ENCODE data around the gene KAZN.

Gene KAZN

GRCh38 chr1:14718476-14718875 is 120.0 kb downstream of the KAZN start:
- DNase-seq = no peak

GRCh38 chr1:14723401-14723800 is 124.9 kb downstream of the KAZN start:
- DNase-seq = no peak

DNA sequence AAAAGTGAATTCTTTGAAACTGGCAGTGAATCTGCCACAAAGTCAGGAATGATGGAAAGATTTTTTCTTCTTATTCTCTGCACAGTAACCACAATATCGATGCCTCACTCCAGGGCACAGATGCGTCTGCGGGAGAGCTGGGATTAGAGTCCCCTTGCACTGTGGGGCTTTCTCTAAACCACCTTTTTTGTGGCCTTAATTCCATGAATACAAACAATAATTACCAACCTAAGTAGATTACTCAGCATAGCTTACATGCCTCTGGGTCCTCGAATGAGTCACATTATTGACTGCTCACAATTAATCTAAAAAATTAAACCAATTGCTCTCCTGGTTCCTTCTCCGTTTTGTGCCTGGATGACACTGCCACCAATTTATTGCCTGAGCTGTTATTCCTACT is 125.8 kb downstream of the KAZN start:
- DNase-seq = no peak

DNA sequence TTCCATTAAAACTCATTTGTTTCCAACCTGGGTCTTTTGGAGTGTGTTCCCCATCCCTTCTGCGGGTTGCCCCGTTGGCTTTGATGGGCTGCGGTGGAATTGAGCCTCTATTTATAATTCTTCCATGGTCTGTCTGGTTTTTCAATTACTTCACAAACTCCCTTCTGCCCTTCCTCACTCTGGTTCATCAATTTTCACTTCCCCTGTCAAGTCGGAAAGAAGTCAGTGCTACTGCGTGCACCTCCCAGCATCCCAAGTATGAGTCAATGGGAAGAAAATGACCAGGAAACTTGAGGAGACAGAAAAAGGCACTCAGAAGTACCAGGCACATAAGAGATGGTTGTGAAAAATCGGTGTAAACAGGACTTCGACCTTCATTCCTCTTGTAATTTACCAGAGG is 126.2 kb downstream of the KAZN start:
- DNase-seq = no peak

DNA sequence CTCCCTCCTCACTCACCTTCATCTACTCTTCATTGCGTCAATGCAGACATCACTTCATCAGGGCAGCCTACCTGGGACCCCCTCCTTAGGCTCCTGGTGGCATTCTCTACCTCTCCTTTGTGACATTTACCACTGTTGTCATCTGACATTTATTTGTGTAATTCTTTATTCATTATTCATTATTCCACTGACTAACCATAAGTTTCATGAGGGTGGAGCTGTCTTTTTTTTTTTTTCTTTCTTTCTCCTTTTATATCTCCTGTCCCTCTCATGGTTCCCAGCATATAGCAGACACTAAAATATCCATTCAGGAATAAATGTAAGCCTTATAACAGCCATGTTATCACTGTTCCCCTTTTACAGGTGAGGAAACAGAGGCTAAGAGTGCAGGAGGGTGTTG is 126.8 kb downstream of the KAZN start:
- DNase-seq = no peak

DNA sequence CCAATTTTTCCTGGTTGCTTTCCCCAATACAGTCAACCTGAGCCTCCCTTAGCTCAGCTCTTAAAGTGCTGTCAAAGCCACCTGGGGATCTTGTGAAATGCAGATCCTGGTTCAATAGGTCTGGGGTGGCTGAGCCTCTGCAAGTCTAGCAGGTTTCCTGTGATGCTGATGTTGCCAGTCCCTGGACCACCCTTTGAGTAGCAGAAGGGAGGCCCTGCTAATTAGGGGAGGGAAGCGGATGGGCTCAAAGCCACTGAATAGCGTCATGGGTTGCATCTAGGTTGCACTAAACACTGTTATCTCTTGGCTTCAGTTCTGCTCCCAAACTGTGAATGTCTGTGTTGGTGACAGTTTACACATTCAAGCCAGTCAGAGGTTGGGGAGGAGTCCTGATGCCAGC is 127.2 kb downstream of the KAZN start:
- DNase-seq = no peak

- DNase-seq = no peak
Measured at GRCh38 chr1:14726606-14727005, 128.1 kb downstream of the KAZN start.

DNA sequence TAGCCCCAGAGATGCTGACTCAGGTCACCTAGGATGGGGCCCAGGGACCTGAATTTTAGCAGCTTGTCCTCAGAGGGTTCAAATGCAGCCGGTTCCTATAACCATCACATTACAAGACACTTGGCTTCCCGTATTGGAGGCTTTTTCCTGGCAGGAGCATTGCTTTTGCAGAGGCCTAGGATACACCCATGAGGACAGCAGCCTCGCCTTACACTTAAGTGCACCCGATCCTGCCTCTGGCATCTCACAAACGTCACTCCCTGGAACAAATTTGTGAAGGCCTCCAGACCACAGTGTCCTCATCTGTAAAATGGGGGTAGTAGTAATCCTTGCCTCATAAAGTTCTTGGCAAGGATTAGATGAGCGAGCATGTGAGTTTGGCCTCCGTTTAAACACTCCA is 130.0 kb downstream of the KAZN start:
- DNase-seq = no peak

DNA sequence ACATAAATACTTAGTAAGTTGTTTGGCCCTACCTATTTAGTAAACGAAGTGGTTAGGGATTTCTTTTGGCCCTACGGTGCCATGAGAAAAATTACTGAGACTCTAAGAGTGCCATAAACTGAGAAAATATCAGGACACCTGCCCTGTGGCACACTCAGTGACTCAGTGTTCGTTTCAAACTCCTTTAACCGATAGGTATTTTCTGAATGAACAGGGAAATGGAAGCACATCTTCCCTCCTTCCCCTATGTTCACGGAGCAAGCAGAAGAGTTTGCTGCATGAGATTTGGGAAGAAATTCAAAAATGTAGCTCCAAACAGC is 134.2 kb downstream of the KAZN start:
- no peak for DNase-seq

DNA sequence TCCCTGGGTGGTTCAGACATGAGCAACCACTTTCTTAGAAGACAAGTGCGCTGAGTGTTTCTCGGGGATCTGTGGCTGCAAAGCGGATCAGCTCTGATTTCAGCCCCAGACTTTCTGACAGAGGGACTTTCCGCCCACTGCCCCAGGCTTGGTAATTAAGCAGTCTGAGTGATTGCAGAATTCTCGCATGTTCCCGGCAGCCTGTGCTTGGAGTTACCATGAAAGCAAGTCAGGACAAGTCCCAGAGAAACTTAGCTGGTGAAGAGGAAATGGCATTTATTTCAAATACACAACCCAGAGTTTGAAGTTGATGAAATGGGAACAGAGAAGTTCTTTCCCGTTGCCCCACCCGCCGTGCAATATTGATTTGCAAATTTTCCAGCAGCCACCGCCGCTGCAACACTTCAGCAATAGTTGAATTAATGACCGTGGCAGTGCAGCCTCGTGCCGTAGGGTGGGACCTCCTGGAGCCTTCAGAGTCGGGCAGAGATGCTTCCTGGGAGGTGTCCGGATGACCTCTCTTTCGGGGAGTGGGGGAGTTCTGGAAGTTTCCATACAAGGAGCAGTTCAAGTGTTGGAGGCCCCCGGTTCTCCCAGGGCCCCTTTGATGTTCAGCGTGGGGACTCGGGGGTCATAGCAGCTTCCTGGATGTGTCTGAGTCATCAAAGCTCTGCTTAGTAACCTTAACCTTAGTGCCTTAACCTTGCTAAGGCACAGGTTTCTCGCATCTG is 134.7 kb downstream of the KAZN start:
- no peak for DNase-seq

DNA sequence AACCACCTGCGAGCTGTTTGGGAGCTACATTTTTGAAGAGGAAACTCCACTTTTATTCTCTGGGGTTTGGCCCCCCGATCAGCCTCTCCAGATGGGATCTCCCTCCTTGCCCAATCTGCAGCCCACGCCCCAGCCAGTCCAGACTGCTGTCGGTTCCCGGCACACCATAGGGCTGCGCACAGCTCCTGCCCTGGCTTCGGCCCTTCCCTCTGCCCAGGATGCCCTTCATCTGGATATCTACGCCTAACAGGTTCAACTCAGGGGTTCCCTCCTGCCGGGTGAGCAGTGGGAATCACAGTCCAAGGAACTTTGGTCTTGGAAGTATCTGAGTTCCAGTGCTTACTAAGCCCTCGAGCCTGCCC is 135.3 kb downstream of the KAZN start:
- DNase-seq = no peak

GRCh38 chr1:14735841-14736240 is 137.4 kb downstream of the KAZN start:
- DNase-seq = no peak

DNA sequence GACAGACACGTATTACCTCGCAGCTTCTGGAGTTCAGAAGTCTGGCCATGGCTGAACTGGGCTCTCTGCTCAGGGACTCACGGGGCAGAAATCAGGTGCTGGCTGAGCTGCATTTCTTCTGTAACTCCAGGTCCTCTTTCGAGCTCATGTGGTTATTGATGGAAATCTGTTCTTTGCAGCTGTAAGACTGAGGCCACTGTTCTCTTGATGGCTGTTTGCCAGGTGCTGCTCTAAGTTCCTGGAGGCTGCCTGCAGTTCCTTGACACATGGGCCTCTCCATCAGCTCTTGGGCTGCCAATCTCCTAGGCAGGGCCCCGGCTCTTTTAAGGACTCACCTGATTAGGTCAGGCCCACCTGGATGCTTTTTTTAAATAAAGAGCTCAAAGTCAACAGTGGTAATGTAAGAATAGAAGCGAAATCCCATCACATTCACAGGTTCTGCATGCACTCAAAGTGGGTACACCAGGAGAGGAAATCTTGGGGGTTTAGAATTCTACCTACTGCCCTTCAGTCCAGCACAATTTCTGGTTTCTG is 139.1 kb downstream of the KAZN start:
- DNase-seq = no peak

DNA sequence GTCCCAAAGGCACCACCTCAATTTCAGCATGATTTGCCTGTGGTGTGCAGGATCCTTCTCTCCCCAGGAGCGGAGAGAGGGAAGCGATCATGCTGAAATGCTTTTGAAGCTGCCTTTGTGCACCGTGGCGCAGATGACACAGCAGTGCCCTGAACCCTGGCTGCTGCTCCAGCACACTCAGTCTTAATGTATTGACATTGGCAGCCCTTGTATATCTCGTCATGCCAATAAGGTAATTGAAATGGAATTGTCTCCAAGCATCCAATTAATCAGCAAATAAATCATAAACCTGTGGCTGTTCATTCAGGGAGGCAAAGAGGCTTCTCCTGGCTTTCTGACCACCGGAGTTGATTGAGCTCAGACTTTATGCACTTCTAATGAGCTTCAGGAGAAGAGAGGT is 139.8 kb downstream of the KAZN start:
- DNase-seq = peak; percentile 67

DNA sequence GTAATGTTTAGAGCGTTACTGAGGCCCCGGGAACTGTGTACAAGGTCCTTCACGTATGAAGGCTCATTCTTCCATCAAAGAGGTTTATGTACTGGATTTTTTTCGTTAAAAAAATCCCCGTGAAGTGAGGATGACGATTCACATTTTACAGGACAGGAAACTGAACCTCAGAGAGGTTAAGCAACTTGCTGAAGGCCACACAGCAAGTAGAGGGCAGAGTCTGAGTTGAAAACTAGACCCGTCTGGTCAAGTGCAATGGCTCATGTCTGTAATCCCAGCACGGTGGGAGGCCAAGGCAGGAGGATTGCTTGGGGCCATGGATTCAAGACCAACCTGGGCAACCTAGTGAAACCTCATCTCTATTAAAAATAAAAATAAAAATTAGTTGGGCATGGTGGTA is 140.2 kb downstream of the KAZN start:
- DNase-seq = no peak

DNA sequence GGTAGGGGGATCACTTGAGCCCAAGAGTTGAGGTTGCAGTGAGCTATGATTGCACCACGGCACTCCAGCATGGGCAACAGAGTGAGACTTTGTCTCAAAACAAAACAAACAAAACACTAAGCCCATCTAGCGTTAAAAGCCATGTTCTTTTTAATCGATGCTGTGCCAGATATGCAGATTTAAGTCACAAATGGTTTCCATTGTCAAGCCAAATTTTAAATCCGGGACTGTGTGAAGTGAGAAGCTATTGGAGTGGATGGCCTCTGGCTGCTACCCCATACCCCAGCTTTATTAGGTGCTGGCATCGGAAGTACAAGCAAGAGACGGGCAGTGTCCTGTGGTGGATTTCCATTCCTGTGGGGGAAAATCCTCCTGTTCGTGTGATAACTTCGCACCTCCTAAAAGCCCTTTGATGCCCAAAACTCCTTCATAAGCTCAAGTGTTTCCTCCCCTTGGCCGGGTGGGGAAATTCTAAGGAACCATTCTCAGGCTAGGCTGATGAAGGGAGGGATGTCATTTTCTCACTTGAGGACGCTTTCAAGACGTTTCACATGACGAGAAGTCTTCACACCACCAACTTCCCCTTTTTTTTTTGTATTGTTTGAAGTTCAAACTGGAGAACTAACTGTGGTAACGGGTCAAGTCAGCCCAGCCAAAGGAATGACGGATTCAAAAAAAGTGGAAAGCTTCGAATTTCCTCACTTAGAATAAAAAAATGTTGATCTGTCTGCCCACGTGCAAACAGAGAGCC is 140.8 kb downstream of the KAZN start:
- no peak for DNase-seq

GRCh38 chr1:14740016-14740415 is 141.5 kb downstream of the KAZN start:
- DNase-seq = no peak

DNA sequence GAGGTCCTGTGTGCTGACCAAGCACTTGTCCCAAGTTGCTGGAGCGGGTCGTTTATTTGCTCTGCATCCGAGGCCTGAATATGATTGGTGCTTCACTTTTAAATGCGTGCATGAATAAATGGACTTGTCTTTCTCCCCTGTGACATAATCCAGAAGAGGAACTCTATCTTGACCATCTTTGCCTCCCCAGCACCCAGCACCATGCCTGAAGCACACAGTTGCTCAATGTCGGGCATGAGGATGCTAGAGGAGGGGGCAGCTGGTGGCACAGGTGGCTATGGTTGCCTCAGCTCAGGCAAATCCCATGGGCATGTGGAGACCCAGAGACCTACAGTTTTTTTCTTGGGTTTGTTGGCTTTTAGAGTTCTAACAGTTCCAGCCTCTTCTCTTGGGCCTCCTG is 142.6 kb downstream of the KAZN start:
- DNase-seq = no peak

- no peak for DNase-seq
Measured at GRCh38 chr1:14741532-14741931, 143.0 kb downstream of the KAZN start.

DNA sequence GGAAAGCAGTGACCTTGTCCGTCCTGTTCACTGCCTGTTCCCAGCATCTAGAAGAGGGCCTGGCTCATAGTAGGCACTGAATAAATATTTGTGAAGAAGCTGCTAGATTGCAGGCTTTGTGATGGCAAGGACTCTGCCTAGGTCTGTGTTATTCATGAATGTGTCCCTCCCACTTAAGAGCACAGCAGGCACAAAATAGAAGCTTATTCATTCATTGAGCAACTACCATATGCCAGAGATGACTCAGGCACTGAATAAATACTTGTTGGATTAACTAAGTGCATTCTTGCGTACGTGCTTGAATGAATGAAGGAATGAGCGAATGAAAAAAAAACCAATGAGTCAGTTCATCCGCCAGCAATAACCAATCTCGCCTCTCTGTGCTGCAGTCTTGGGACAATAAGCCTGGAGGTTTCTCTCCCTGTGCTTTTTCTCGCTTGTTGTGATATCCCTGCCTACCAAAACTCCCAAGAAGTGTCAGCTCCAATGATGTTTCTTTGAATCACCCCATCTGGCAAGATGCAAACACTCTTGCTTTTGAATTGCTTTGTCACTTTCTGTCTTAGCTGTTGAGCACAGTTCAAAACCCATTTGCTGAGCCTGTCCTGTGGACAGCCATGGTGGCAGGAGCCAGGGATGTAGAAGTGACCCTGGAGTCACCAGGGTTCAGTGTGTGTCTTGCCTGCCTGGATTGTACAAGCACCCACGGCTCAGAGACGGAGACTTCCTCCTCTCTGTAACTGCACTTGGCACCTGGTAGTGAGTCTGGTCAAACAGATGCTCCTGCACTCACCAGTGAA is 143.9 kb downstream of the KAZN start:
- DNase-seq = no peak

GRCh38 chr1:14743368-14743767 is 144.9 kb downstream of the KAZN start:
- no peak for DNase-seq

DNA sequence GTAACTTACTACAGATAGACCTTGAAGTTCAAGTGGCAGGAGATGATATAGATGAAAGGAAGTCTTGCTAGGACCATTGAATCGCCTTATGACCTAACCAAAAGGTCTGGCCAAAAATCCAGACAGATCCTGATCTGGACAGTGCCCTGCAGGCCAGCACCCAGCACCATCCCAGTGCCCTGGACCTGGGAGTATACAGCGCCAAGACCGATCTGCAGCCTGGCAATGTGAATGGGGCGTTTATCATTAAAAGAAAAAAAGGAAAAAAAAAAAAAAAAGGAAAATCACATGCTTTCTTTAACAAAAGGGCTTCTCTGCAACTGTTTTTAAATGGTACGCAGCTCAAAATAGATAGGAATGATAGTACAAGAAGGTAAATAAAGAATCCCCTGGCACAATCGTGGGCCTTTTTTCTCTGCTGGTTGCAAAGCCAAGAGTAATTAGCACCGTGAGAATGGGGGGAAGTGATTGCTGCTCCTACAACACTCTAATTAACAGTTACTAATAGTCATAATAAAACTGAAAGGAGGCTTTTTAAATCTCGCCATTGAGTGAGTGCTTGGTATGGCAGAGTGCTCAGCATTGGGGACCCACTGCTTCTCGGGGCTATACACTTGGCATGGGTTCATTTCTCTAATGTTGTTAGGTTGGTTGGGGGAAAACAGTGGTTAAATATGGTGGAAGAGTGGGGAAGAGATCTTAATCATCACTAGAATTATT is 146.7 kb downstream of the KAZN start:
- no peak for DNase-seq

DNA sequence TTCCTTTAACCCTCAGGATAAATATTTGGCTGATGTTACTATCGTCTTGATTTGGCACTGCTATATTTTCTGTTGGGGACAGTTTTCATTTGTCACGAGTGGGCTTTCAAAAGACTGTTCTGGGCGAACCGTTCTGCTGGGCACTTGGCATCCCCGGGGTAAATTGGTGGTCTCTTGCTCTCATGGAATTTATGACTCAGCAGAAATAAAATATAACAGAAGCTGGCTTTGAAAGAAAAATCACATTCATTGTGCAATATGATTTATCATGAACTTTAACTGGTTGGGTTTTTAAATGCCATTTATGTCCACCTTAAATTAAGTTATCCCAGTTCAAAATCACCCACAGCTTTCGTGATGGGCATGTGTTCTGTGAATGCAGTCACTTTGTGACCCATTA is 147.3 kb downstream of the KAZN start:
- DNase-seq = no peak

Data from NCI-H510A (cell line).